ENCODE results near the gene MYO18A.

Gene MYO18A

DNA sequence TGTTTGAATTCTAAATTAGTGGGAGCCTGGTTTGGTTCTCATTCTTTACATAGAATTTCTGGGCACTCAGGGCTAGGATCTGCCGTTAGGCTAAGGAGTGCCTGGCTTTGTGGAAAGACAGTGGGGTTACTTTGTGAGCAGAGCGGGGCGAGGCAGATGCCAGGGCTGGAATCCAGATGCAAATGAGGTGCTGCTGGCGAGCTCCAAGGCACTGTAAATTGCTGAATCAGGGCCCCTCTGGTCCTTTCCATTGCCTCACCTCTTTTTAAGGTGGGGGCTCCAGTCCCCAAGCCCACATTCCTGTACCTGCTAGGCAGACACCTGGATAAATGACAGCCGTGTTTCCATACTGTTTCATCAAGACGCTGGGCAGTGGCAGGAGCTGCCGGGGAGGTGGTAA is 103.5 kb downstream of the MYO18A start:
- no peak for FAIRE-seq

DNA sequence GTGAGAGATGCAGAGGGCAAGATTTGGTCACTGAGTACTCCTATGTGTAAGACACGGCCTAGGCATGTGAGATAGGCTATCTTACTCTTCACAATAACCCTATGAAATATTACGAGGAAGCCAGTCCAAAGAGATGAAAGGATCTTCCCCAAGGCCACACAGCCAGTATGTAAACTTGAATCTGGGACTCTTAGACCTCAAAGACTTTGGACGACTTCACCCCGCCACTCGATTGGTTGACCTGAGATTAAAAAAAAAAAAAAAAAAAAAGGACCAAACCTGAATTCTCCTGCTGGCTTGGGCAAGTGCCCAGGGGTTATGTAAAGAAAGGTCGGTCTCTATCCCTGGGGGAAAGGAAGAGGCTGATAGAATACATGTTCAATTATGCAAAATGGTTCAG is 104.1 kb downstream of the MYO18A start:
- FAIRE-seq = no peak

DNA sequence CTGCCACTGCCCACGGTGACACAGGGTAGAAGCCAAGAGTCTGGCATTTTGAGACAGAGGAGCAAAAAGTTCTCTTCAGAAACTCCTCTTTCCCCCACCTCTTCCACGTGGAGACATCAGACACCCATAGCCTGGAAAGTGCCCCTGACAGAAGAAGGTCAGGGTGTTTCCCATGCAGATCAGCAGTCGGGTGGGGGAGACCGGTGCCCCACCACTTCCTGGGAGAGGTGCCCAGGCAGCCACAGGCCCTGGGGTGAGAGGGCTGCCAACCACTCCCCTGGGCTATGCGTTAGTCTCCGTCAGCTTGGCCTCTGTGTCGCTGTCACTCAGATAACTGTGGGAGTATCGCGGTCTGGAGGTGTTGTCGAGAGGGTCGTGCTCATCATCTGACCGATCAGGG is 105.7 kb downstream of the MYO18A start:
- FAIRE-seq = no peak

DNA sequence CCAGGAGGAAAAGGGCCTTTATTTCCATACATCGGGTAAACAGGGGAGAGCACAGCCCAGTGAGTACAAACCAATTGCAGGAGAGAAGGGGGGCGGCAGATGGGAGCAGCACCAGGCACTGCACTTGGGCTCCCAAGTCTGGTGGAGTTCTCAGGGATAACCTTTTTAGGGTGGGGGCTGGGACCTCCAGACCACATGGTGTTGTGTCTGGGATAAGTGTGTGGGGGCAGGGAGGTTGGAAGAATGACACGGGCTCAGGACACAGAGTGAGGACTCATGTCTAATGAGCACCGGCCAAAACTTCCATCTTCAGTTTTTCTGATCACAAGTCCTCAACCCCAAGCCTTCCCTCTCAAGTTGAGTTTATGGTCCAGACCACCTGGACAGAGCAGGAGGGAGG is 106.7 kb downstream of the MYO18A start:
- FAIRE-seq = no peak

DNA sequence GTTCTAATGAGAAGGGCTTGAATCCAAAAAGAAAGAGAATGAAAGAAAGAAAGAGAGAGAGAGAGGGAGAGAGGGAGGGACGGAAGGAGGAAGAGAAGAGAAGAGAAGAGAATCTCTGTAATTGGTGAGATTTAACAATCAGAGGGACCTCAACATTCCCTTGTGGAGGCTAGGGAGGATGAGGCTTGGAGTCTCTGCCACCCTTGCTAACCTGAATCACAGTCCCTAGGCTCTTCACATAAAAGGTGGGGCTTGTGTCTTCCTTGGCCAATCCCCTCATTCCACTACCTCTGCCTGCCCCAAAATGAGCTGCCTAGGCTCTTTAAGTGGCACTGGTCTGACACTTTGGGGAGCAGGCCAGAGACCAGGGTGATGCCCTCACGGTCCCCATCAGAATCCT is 107.2 kb downstream of the MYO18A start:
- FAIRE-seq = no peak

DNA sequence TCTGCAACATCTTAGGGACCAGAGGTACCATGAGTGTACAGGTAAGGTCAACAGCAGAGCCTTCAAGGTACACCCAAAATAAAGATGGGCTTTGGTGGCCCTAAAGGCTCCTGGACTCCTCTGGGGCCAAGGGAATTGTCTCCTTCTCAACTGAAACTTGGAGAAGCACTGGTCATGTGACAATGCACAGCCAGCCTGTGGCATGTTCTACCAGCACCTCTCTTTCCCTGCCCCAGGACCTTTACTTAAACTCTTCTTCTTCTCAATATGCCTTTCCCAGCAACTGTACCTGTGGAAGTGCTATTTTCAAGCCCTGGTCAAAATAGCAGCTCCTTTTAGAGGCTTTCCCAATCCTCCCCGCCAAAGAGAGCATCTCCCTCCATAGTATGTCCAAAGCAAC is 108.9 kb downstream of the MYO18A start:
- no peak for FAIRE-seq

DNA sequence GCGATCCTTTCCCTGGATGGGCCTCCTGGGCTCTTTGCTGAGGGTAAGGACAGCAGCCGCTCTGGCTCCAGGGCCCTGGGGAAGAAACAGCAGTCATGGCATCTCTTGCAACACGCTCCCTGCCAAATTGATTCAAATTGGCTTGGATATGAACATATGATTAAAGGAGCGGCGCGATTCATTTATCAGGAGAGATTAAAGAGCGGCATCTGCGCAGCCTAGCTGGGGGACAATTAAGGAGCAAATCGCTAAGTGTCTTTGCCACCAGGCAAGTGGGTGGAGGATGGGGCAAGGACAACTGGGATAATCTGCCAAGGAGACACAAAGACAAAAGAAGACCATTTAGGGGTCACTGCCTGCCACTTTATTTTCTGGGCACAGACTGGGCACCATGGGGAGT is 109.4 kb downstream of the MYO18A start:
- FAIRE-seq = no peak

DNA sequence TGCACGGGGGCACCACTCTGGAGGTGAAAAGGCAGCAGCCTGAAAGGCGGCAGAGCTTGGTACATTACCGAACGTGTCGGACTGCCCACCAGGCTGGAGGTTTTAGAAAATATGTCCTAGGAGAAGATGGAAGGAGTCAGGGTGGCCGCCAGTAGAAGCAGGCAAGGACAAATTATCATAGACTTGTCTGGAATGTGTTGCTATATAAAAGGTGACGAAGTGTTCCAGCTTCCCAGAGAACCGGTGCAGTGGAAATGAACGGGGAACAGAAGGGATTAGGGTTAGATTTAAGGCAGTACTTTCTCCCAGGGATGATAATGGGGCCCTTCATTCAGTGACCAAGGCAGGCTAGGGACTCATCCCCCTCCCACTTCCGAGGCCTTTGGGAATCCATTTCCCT is 109.9 kb downstream of the MYO18A start:
- no peak for FAIRE-seq

DNA sequence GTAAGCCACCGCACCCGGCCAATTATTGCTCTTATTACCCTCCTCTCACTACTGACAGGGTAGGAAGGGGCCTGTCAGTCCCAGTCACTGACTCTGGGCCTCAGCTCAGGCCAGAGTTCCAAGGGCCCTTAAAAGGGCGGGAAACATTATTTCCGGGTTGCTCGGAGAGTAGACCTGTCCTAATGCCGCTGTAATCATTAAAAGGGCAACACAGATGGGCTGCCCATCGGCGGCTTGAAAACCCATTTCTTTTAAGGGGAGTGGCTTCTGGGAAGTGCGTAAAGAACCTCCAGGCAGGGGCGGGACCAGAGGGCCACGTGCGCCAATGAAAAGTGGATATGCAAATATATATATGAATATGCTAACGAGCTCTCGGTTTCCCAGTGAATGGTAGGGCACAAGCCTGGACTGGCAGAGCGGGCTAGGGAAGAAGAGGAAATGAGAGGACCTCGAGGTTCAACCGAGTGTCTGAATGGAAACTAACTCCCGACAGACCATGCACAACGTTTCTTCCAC is 110.6 kb downstream of the MYO18A start:
- FAIRE-seq = no peak

DNA sequence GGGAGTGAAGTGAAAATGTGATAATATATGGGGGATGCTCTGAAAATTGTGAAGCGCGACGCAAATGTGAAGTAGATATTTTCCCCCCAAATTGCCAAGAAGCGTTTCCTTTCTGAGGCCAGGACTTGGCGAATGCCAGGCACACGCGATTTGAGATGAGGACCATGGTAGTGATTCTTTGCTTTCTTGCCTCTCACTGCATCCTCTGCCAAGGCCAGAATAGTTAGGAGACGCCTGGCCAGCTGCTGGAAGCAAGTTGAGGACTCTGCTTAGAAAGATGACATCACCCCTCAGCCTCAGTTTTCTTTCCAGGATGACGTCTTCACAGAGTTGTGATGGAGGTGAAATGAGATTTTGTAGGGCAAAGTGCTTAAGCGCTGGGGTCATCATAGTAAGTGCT is 111.4 kb downstream of the MYO18A start:
- FAIRE-seq = no peak

DNA sequence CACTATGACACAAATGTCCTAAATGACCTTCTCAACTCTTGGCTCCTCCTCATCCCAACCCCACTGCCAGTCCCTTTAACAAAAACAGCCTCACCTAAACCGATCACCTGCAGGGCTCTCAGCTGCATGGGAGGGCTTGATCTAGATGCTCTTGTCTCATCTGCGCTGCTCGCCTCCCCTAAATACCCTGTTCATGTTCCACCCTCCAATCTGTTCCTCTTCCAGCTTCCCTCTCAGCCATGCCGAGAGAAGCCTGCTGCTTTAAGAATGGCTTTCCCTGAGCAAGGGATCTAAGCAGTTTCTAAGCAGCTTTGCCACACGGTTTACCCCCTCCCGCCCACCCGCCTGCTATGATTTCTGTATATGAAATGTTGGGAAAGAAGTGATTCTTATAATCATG is 113.6 kb downstream of the MYO18A start:
- FAIRE-seq = no peak

DNA sequence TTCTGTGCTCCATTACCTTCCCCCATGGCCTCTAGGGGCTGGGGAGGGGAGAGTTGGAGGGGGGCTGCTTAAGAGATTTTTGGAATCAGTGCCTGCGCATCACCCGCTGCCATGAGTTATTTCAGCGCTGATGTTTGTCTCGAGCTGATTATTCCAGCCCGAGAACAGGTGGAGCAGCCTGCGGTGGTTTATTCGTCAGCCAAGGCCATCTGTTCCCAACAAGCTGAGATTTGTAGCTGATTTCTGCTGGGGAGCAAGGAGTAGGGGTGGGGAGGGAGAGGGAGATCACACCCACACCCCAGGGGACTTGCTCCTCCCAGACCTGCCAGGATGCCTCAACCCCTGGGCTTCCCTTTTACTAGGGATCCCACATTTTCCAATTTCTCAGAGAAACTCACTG is 114.2 kb downstream of the MYO18A start:
- FAIRE-seq = no peak

DNA sequence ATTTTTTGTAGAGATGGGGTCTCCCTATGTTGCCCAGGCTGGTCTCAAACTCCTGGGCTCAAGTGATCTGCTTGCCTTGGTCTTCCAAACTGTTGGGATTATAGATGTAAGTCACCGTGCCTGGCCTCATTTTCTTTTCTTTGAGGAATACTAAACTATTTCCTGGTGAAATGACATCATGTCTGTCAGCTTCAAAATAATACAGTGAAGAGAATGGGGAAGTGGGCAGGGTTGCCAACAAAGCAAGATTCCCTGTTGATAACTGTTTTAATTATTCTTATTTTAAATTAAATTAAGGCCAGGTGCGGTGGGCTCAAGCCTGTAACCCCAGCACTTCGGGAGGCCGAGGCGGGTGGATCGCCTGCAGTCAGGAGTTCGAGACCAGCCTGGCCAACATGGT is 116.2 kb downstream of the MYO18A start:
- FAIRE-seq = no peak

DNA sequence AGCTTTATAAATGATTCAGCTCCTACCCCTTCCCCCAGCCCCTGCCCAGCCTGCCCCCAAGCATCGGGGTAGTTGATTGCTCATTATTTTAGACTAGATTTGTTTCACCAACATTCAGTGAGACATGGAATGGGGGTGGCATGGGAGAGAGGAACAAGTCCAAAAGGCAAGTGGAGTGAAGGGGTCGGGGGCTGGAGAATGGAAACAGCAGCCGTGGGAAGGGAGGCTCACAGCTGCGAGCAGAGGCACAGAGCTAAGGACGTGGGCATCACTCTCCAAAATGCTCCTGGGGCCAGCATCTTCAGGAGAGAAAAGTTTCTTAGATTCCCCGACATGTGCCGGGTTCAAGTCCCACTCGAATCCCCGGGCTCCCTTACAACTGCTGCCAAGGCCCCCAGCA is 118.0 kb downstream of the MYO18A start:
- FAIRE-seq = no peak

DNA sequence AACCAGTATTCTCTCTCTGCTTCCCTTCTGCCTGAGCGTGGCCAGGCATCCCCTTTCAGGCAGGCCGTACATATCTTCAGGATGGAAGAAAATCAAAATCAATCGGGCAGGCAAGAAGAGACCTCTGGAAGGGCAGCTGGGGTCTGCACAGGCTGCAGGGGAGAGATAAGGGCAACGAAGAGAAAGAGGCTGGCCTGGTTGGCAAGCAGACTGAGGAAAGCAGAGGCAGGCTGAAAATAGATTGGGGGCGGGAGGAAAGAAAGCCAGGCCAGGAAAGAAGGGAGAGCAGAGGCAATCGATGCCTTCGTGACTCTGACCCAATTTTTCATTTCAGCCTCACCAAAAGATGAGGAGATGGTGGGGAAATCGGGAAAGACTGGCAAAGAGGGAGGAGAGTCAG is 119.2 kb downstream of the MYO18A start:
- no peak for FAIRE-seq

DNA sequence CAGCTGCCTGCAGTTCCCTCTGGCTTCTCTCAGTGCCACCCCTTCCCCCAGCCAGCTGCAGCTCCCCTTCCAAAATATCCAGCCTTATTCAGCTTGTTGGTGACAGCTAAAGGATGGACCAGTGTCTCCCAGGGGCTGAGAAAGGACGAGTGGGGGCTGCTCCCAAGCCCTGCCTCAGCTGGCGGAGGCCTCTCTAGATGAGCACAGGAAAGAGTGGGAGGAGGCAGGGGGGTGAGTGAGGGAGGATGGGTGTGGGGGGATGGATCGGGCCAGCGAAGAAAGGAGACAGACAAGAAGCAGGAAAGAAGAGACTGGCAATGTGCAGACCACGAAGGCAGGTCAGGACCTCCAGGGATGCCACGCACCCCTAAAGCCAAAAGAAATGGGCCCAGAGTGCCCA is 119.7 kb downstream of the MYO18A start:
- no peak for FAIRE-seq

DNA sequence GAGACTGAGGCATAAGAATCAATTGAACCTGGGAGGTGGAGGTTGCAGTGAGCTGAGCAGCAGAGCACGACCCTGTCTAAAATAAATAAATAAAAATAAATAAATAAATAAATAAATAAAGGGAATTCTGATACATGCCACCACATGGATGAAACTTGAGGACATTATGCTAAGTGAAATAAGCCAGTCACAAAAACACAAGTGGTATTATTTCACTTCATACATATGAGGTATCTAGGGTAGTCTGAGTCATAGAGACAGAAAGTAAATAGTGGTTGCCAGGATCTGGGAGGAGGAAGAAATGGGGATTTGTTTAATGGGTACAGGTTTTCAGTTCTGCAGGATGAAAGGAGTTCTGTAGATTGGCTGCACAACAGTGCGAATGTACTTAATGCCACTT is 120.9 kb downstream of the MYO18A start:
- FAIRE-seq = no peak

DNA sequence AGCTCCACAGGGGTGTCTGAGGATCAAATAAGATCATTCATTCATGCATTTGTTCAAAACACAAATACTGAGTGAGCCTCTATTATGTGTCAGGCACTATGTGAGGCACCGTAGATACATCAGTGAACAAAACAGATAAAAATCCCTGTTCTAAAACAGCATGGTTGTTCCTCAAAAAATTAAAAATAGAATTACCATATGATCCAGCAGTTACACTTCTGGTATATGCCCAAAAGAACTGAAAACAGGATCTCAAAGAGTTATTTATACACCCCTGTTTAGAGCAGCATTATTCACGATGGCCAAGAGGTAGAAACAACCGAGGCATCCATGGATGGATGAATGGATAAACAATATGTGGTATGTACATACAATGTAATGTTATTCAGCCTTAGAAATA is 121.8 kb downstream of the MYO18A start:
- no peak for FAIRE-seq

DNA sequence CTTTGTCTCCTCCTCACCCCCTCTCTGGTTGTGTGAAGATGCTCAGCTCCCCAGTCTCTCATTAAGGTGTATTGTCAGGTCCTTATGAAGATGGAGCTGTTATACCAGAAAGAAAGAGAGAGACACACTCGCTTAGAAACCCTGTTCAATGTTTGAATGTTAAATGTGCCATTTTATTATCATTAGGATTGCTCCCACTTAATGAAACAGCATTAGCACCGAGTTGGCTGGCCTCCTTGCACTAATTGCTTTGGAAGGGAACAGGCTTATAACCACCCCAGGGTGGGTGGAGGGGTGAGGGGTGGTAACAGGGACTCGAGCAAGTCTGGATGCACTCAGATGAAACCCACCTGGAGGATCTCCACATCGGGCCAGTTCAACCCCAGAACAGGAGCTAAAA is 122.8 kb downstream of the MYO18A start:
- FAIRE-seq = no peak

DNA sequence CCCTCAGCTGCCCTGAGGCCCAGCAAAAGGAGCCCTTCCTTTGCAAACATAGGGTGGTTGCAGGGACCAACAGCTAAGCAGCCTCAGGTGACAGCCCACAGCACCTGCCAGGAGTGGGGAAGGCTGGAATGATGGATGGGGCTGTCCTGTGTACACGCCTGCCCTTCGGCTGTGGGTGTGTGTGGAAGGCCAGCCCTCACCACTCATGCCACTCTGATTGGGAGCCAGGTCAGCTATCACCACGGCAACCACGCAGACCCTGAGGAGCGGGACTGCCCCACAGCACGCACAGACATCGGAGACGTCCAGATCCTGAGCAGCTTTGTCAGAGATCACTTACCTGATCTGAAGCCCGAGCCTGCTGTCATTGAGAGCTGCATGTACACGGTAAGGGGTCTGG is 125.4 kb downstream of the MYO18A start:
- no peak for FAIRE-seq

DNA sequence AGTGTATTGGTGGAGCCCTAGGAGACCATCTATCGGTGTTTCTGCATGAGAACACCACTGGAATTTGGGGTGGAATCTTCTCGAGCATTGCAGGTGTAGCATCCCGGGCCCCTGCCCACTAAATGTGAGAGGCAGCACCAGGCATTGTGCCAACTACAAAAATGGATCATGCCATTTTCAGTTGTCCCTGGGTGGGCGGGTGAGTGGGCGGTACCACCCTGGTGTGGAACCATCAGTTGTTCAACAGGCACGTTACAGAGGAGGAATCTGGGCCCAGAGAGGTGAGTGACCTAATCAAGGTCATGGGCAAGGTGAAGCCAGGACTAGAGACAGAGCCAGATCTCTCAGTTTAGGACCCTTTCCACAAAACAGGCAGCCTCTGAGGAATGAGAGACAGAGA is 128.5 kb downstream of the MYO18A start:
- FAIRE-seq = no peak

DNA sequence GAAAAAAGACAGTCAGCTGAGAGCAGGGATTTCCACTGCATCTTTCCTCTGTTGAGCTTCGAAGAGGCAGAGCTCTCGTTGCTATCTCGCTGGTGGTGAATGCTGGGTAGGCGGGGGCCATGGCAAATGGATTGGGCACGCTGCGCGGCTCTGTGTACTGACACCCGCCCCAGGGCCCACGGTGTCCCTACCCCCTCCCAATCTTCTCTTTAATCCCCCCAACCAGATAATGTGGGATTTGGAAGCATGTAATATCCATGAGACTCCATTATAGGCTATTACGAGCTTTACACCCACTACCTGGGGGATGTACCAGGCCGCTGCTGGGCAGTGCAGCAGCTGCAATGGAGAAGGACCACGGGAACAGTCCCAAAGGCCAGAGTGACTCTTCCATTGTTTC is 129.0 kb downstream of the MYO18A start:
- FAIRE-seq = no peak

DNA sequence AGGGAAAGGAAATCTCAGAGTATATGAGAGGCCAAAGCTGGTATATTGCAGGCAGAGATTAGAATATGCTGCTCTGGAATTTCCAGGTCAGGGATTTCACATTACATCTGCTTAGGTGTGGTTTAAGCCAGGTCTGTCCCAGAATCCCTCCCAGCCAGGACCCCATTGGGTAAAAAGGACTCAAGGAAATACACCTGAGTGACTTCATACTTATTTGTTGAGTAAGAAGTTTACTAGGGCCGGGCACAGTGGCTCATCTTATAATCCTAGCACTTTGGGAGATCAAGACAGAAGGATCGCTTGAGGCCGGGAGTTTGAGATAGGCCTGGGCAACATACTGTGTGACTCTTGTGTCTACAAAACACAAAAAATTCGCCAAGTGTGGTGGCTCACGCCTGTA is 130.0 kb downstream of the MYO18A start:
- no peak for FAIRE-seq

DNA sequence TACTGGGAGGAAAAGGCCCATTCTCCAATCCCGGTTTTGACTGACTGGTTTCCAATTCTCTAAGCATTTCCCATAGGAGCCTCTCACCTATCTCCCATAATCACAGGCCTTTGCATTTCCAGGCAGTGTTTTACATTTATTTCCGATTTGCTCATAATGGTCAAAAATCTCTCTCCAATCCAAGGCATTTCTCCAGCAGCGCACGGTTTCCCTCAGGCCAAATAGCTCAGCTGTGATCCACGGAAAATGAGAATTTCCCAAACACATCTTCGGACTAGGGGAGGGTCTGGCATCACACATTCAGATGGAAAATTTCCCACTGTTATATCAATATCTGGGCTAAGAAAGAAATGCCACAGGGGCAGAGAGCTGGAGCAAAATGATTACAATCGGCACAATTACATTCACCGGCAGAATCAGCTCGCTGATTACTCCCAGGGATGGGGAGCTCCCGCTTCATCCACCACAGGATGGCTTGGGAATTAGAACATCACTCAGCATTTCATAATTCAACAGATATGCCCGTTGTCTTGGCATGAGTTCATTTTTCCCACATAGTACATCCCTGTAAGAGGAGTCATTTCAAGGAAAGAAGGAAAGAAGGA is 130.6 kb downstream of the MYO18A start:
- FAIRE-seq = no peak

DNA sequence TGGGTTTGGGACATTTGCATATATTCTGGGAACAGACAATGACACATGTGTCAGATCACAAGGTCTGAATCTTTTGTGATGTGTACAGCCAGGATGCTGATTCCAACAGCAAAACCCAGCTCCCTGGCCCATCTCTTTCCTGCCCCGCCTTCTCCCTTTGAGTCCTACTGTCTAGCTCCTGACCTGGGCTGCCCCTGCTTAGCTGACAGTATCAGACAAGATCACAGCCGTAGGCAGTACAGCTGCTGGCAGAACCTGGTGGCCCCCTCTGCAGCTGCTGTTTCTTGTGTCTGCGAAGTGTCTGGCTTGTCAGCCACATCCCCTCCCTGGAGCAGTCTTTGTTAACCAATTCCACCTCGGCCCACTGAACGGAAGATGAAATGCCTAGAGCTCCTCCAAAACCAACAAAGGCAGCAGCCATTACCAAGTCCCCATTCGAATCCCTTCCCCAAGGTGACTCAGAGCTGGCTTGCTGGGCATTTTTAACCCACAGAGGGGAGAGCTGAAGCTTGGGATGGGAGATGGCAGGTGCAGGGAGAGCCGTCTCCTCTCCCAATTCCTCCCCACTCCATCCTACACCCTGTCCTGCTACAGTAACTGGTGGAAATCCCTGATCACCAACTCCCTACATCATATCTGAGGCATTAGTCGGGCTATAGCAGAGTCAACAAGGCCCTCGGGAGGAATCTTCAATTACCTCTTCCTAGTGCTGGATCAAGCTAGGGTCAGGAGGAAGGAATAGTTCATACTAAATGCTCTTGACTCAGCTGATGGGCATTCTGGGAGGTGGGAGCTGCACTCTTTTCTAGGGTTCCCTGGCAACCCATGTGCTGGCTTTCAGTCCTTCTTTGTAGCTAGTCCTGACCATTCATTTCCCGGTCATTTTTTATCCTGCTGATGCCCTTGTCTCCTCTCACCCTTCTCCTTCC is 131.5 kb downstream of the MYO18A start:
- FAIRE-seq = no peak
